HepG2 (cell line): ENCODE results near the gene PBX1. TPM values are rescaled to one million over a fixed set of nuclear protein-coding genes. Genes with fewer than 3 reads are reported as not detected.

Experiments used
- ATAC-seq: fragments of 200-7000 bp; cut with Tn5 transposase; 3 replicates; pipeline ENCODE4 v1.9.1; 2020; ENCODE audit warnings: mild to moderate bottlenecking, moderate library complexity
- BruUV-seq: library from RNA; stranded (reverse); fragments of 400-500 nt; replicated peaks from 2 replicates; lab custom pipeline; 2021; lab: Mats Ljungman, UMichigan
- CTCF ChIA-PET: fragments of 300-600 bp; formaldehyde crosslinking; extraction: SDS; loops from one replicate; lab custom pipeline; 2021; ENCODE audit warnings: low total read pairs, inconsistent platforms, low intra/inter-chr PET ratio; lab: Yijun Ruan, JAX
- POLR2A ChIA-PET: fragments of 350-600 bp; sonication (Branson Sonifier 250); formaldehyde crosslinking; loops from one replicate; lab custom pipeline; 2020; ENCODE audit warnings: antibody characterized with exemption, inconsistent platforms; lab: Yijun Ruan, JAX
- DNase-seq: peaks from one replicate; pipeline ENCODE4 v3.0.0-alpha.2; 2015; ENCODE audit warnings: low spot score
- FAIRE-seq: peaks from 3 replicates; lab custom pipeline; 2011; peaks lifted over from hg19 to GRCh38; lab: Jason Lieb, UNC
- H2AFZ ChIP-seq: one replicate; pipeline ENCODE4 v1.6.1; 2011; ENCODE audit warnings: low read length, inconsistent platforms
- H3K27ac ChIP-seq: fragments of 300-600 bp; 3 replicates; pipeline ENCODE4 v1.8.0; 2011; ENCODE audit warnings: mixed run types, mild to moderate bottlenecking, mixed read lengths, low read length, inconsistent platforms; ENCODE audit not compliant: insufficient read depth; ENCODE audit errors: extremely low read length
- H3K27me3 ChIP-seq, 2 experiments: fragments of 200-600 bp in 1 of 2; 2 replicates in 1 of 2; 3 replicates in 1 of 2; pipeline versions ENCODE4 v1.6.0 to v1.8.0; 2011; ENCODE audit warnings: low read length in 2 of 2, mild to moderate bottlenecking in 2 of 2, moderate library complexity in 2 of 2, inconsistent platforms in 1 of 2; ENCODE audit not compliant: insufficient read depth in 2 of 2, control insufficient read depth in 1 of 2
- H3K36me3 ChIP-seq, 2 experiments: fragments of 200-600 bp in 1 of 2; replicated peaks in 1 of 2; 2 replicates in 1 of 2; 3 replicates in 1 of 2; pipeline versions ENCODE4 v1.5.1 to v1.8.0; 2011; ENCODE audit warnings: low read length in 2 of 2, inconsistent platforms in 1 of 2; ENCODE audit not compliant: insufficient read depth in 2 of 2, control insufficient read depth in 1 of 2
- H3K4me1 ChIP-seq: 2 replicates; pipeline ENCODE4 v1.5.1; 2012; ENCODE audit warnings: low read length, inconsistent platforms; ENCODE audit not compliant: insufficient read depth
- H3K4me2 ChIP-seq: 2 replicates; pipeline ENCODE4 v1.6.0; 2011; ENCODE audit warnings: low read depth, low read length, inconsistent platforms
- H3K4me3 ChIP-seq, 3 experiments: fragments of 200-600 bp in 1 of 3; sonication (generic), shearing (Covaris generic) in 1 of 3; replicated peaks in 1 of 3; 2 replicates each; pipeline ENCODE4 v1.5.1; 2011 to 2016; ENCODE audit warnings: low read length in 3 of 3, inconsistent platforms in 2 of 3, low read depth in 2 of 3, mild to moderate bottlenecking in 2 of 3, control low read depth in 1 of 3, mixed read lengths in 1 of 3; ENCODE audit not compliant: insufficient read depth in 1 of 3
- H3K79me2 ChIP-seq: one replicate; pipeline ENCODE4 v1.6.1; 2011; ENCODE audit warnings: low read length, inconsistent platforms; ENCODE audit not compliant: insufficient read depth
- H3K9ac ChIP-seq: 2 replicates; pipeline ENCODE4 v1.6.0; 2011; ENCODE audit warnings: mild to moderate bottlenecking, low read depth, low read length, inconsistent platforms; ENCODE audit not compliant: insufficient read depth
- H3K9me3 ChIP-seq: 2 replicates; pipeline ENCODE4 v1.5.1; 2012; ENCODE audit warnings: mild to moderate bottlenecking, low read length
- H4K20me1 ChIP-seq: 2 replicates; pipeline ENCODE4 v1.6.0; 2011; ENCODE audit warnings: inconsistent platforms, mild to moderate bottlenecking, low read length, moderate library complexity; ENCODE audit not compliant: insufficient read depth
- CBX5 ChIP-seq: sonication (generic); formaldehyde crosslinking; IDR thresholded peaks from 2 replicates; pipeline ENCODE4 v1.4.0; 2020; ENCODE audit warnings: missing genetic modification reagents, borderline replicate concordance
- CHD4 ChIP-seq: fragments of 200-600 bp; sonication (generic); IDR thresholded peaks from 2 replicates; pipeline ENCODE4 v1.7.0; 2017; ENCODE audit warnings: mild to moderate bottlenecking, low read length, borderline replicate concordance
- GATA4 ChIP-seq: sonication (generic); IDR thresholded peaks from 2 replicates; pipeline ENCODE4 v1.6.1; 2016; ENCODE audit warnings: antibody characterized with exemption, low read depth, borderline replicate concordance
- KDM2A ChIP-seq: sonication (generic); formaldehyde crosslinking; IDR thresholded peaks from 2 replicates; pipeline ENCODE4 v1.4.0; 2020; ENCODE audit warnings: low read depth, missing genetic modification reagents, borderline replicate concordance
- MEIS2 ChIP-seq: sonication (generic); formaldehyde crosslinking; IDR thresholded peaks from 2 replicates; pipeline ENCODE4 v1.9.0; 2021; ENCODE audit warnings: mild to moderate bottlenecking, missing genetic modification reagents
- NFIB ChIP-seq: sonication (generic); formaldehyde crosslinking; IDR thresholded peaks from 2 replicates; pipeline ENCODE4 v1.9.0; 2021; ENCODE audit warnings: missing genetic modification reagents, mild to moderate bottlenecking, borderline replicate concordance
- RXRB ChIP-seq: IDR thresholded peaks from 2 replicates; pipeline ENCODE4 v1.6.1; 2016; ENCODE audit warnings: borderline replicate concordance, missing genetic modification reagents, missing compliant biosample characterization
- SRSF4 ChIP-seq: fragments of 200-400 bp; formaldehyde crosslinking; IDR thresholded peaks from one replicate; pipeline ENCODE4 v1.6.1; 2018; ENCODE audit warnings: mild to moderate bottlenecking, low read depth, low read length, moderate library complexity; ENCODE audit not compliant: poor library complexity, severe bottlenecking
- TCF7L2 ChIP-seq: IDR thresholded peaks from 2 replicates; pipeline ENCODE4 v1.6.1; 2011; ENCODE audit warnings: mild to moderate bottlenecking, low read depth, low read length, moderate library complexity
- YEATS2 ChIP-seq: sonication (generic); formaldehyde crosslinking; IDR thresholded peaks from 2 replicates; pipeline ENCODE4 v1.4.0; 2020; ENCODE audit warnings: missing genetic modification reagents, borderline replicate concordance
- ZNF101 ChIP-seq: sonication (generic); formaldehyde crosslinking; IDR thresholded peaks from 2 replicates; pipeline ENCODE4 v1.4.0; 2020; ENCODE audit warnings: mild to moderate bottlenecking, low read depth, missing genetic modification reagents, borderline replicate concordance
- ZSCAN21 ChIP-seq: sonication (generic); formaldehyde crosslinking; IDR thresholded peaks from 2 replicates; pipeline ENCODE4 v1.8.0; 2022; ENCODE audit warnings: mild to moderate bottlenecking, missing genetic modification reagents, moderate library complexity, borderline replicate concordance
- WGBS: methylation state at CpG from one replicate; pipeline ENCODE4 v1.1.6; 2017; ENCODE audit warnings: low lambda C conversion rate; 5-methylcytosine and 5-hydroxymethylcytosine counted together
- in situ Hi-C: cut with HindIII; loops from 2 replicates; pipeline ENCODE4 v1.10.0; 2017; ENCODE audit warnings: low pct_unique_long_range_greater_than_20kb; ENCODE audit not compliant: extremely low pct_ligation_motif_present
- intact Hi-C: fragments of 100-400 bp; cut with micrococcal nuclease; formaldehyde crosslinking; loops from one replicate; pipeline ENCODE4 v1.10.0; 2022; ENCODE audit not compliant: unreplicated experiment
- polyA plus RNA-seq, 8 experiments: library from polyadenylated mRNA; depleted of rRNA in 3 of 8; stranded (reverse) in 7 of 8; unstranded in 1 of 8; fragments of >200 nt; fragmentation: Illumina TruSeq in 4 of 8; extraction: Trizol in 4 of 8; gene quantifications; 2 replicates each; pipeline versions ENCODE4 v1.2.1 to v1.2.3, GENCODE V29; 2011 to 2016; ENCODE audit warnings: low read depth in 4 of 8, missing spikeins in 1 of 8, mixed read lengths in 1 of 8; ENCODE audit not compliant: insufficient read depth in 1 of 8
- total RNA-seq, 5 experiments: library from RNA; depleted of rRNA; stranded (reverse); fragments of >200 nt; fragmentation: Illumina TruSeq; extraction: Trizol; gene quantifications; 2 replicates each; pipeline ENCODE4 v1.2.3, GENCODE V29; 2016; ENCODE audit warnings: low read depth in 1 of 5
- TF ChIP-seq, protein P1 (sequence below): sonication (generic); formaldehyde crosslinking; IDR thresholded peaks from 2 replicates; pipeline ENCODE4 v1.4.0; 2020; ENCODE audit warnings: missing genetic modification reagents
- TF ChIP-seq, protein P2 (sequence below): sonication (generic); formaldehyde crosslinking; IDR thresholded peaks from 2 replicates; pipeline ENCODE4 v1.8.0; 2022; ENCODE audit warnings: mild to moderate bottlenecking, missing genetic modification reagents, moderate library complexity
- TF ChIP-seq, protein P3 (sequence below): sonication (generic); formaldehyde crosslinking; IDR thresholded peaks from 2 replicates; pipeline ENCODE4 v1.4.0; 2020; ENCODE audit warnings: missing genetic modification reagents
- TF ChIP-seq, protein P4 (sequence below): fragments of 450-650 bp; IDR thresholded peaks from 2 replicates; pipeline ENCODE4 v1.6.1; 2017

Gene PBX1
- total and polyA plus RNA-seq, 2 of the 13 experiments (the other 11 are each of a cell fraction or from before 2014, with no cell fraction given), result 0.24 TPM; not detected in 1

DNA sequence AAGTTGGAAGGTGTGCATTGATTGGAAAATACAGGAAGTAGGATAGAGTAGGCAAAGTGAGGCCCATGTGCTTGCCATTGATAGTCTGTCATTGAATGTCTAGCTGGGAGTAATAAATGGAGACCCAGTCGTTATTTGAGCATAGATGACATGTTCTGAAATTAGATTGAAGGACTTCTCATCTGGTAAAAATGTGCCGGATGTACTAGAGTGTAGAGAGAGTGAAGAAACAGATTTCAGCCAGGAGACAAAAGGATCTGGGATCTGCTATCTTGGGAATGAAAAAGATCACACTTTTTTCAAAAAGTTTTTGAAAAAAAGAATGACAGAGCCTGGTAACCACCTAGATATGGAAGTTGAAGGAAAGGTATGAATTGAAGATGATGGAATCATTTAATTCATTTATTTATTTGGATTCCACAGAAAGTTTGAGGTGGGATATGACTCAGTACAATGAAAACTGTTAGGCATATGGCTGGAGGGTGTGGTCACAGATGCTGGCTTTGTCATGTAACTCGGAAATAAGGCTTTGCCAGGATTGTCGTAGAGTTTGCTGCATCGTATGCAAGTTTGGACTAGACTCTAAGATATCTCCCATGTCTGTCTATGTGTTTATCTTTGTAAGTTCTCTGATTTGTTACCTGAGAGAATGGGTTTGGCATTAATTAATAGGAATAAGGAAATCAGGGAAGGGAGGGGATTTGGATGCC is 137.1 kb downstream of the PBX1 start:
- FAIRE-seq (no peak), DNase-seq (no peak), ATAC-seq (no peak)
- ChIA-PET POLR2A (no interaction called here), CTCF (no interaction called here)
- no peak overlapping the region for H3K4me3 ChIP-seq
- intact Hi-C loops, result no loop called here
- no peak overlapping the region for H3K4me2 ChIP-seq
- no TSS peak for BruUV-seq
- in situ Hi-C loops, result no loop called here
- WGBS, result 52% methylated on average over 5 of the region's 5 CpGs
- TF ChIP-seq RXRB, result no peak
- TF ChIP-seq NFIB (CRISPR knock-in tag), result no peak
- TF ChIP-seq CHD4, result no peak
- no peak for TF ChIP-seq MEIS2
- TF ChIP-seq, protein P1, sequence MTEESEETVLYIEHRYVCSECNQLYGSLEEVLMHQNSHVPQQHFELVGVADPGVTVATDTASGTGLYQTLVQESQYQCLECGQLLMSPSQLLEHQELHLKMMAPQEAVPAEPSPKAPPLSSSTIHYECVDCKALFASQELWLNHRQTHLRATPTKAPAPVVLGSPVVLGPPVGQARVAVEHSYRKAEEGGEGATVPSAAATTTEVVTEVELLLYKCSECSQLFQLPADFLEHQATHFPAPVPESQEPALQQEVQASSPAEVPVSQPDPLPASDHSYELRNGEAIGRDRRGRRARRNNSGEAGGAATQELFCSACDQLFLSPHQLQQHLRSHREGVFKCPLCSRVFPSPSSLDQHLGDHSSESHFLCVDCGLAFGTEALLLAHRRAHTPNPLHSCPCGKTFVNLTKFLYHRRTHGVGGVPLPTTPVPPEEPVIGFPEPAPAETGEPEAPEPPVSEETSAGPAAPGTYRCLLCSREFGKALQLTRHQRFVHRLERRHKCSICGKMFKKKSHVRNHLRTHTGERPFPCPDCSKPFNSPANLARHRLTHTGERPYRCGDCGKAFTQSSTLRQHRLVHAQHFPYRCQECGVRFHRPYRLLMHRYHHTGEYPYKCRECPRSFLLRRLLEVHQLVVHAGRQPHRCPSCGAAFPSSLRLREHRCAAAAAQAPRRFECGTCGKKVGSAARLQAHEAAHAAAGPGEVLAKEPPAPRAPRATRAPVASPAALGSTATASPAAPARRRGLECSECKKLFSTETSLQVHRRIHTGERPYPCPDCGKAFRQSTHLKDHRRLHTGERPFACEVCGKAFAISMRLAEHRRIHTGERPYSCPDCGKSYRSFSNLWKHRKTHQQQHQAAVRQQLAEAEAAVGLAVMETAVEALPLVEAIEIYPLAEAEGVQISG (CRISPR knock-in tag), result no peak
- TF ChIP-seq, protein P2, sequence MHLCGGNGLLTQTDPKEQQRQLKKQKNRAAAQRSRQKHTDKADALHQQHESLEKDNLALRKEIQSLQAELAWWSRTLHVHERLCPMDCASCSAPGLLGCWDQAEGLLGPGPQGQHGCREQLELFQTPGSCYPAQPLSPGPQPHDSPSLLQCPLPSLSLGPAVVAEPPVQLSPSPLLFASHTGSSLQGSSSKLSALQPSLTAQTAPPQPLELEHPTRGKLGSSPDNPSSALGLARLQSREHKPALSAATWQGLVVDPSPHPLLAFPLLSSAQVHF (CRISPR knock-in tag), result no peak
- TF ChIP-seq, protein P3, sequence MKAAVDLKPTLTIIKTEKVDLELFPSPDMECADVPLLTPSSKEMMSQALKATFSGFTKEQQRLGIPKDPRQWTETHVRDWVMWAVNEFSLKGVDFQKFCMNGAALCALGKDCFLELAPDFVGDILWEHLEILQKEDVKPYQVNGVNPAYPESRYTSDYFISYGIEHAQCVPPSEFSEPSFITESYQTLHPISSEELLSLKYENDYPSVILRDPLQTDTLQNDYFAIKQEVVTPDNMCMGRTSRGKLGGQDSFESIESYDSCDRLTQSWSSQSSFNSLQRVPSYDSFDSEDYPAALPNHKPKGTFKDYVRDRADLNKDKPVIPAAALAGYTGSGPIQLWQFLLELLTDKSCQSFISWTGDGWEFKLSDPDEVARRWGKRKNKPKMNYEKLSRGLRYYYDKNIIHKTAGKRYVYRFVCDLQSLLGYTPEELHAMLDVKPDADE, result no peak
- TF ChIP-seq ZSCAN21 (CRISPR knock-in tag), result no peak
- no peak for TF ChIP-seq CBX5 (CRISPR knock-in tag)
- no peak for TF ChIP-seq TCF7L2
- no peak for TF ChIP-seq KDM2A (CRISPR knock-in tag)
- TF ChIP-seq ZNF101 (CRISPR knock-in tag), result no peak
- no peak for TF ChIP-seq GATA4
- no peak for TF ChIP-seq SRSF4
- TF ChIP-seq, protein P4, sequence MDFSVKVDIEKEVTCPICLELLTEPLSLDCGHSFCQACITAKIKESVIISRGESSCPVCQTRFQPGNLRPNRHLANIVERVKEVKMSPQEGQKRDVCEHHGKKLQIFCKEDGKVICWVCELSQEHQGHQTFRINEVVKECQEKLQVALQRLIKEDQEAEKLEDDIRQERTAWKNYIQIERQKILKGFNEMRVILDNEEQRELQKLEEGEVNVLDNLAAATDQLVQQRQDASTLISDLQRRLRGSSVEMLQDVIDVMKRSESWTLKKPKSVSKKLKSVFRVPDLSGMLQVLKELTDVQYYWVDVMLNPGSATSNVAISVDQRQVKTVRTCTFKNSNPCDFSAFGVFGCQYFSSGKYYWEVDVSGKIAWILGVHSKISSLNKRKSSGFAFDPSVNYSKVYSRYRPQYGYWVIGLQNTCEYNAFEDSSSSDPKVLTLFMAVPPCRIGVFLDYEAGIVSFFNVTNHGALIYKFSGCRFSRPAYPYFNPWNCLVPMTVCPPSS, result no peak
- no peak for TF ChIP-seq YEATS2
- H3K79me2 ChIP-seq, result no peaks in the 10 kb centered on the region
- no peaks in the 10 kb centered on the region for H3K4me1 ChIP-seq
- no peak overlapping the region for H3K9ac ChIP-seq
- H3K36me3 ChIP-seq, result no peaks in the 10 kb centered on the region
- no peaks in the 10 kb centered on the region for H4K20me1 ChIP-seq
- no peaks in the 10 kb centered on the region for H3K27me3 ChIP-seq
- no peak overlapping the region for H2AFZ ChIP-seq
- no peaks in the 10 kb centered on the region for H3K9me3 ChIP-seq
- H3K27ac ChIP-seq, result no peak overlapping the region
